OCI-LY1 (cell line): ENCODE data around the gene COL3A1.

Source experiments
- H2AFZ ChIP-seq: fragments of 200-600 bp; sonication (generic), shearing (Covaris generic); 2 replicates; pipeline ENCODE4 v1.6.0; 2014; ENCODE audit warnings: antibody characterized with exemption, mild to moderate bottlenecking, low read length
- H3F3A ChIP-seq: fragments of 200-600 bp; sonication (generic), shearing (Covaris generic); 2 replicates; pipeline ENCODE4 v1.6.0; 2014; ENCODE audit warnings: mild to moderate bottlenecking, antibody characterized with exemption, low read length, moderate library complexity; ENCODE audit not compliant: insufficient read depth
- H3K27ac ChIP-seq: fragments of 200-600 bp; sonication (generic); 2 replicates; pipeline ENCODE4 v1.5.1; 2014; ENCODE audit warnings: low read length, mixed run types, mild to moderate bottlenecking, low read depth; ENCODE audit not compliant: poor library complexity, severe bottlenecking
- H3K27me3 ChIP-seq: fragments of 200-600 bp; sonication (generic); 2 replicates; pipeline ENCODE4 v1.6.0; 2014; ENCODE audit warnings: antibody characterized with exemption, mild to moderate bottlenecking, low read length, moderate library complexity; ENCODE audit not compliant: insufficient read depth
- H3K36me3 ChIP-seq: fragments of 200-600 bp; sonication (generic); 2 replicates; pipeline ENCODE4 v1.6.1; 2014; ENCODE audit warnings: mild to moderate bottlenecking, antibody characterized with exemption, low read length, moderate library complexity, mixed read lengths; ENCODE audit not compliant: insufficient read depth
- H3K4me1 ChIP-seq: fragments of 200-600 bp; sonication (generic); 2 replicates; pipeline ENCODE4 v1.5.1; 2014; ENCODE audit warnings: mild to moderate bottlenecking, low read length, moderate library complexity; ENCODE audit not compliant: insufficient read depth, severe bottlenecking
- H3K4me2 ChIP-seq: fragments of 200-600 bp; sonication (generic), shearing (Covaris generic); 2 replicates; pipeline ENCODE4 v1.6.1; 2014; ENCODE audit warnings: low read length
- H3K4me3 ChIP-seq: fragments of 200-600 bp; sonication (generic); 2 replicates; pipeline ENCODE4 v1.5.1; 2014; ENCODE audit warnings: low read length, low read depth, mild to moderate bottlenecking, mixed read lengths; ENCODE audit not compliant: poor library complexity, severe bottlenecking
- H3K79me2 ChIP-seq: fragments of 200-600 bp; shearing (Covaris generic); 2 replicates; pipeline ENCODE4 v1.6.1; 2016; ENCODE audit warnings: mixed run types, low read length, mixed read lengths; ENCODE audit not compliant: insufficient read depth
- H3K9ac ChIP-seq: fragments of 200-600 bp; sonication (generic), shearing (Covaris generic); 2 replicates; pipeline ENCODE4 v1.6.1; 2014; ENCODE audit warnings: mild to moderate bottlenecking, low read length, mixed read lengths
- H3K9me2 ChIP-seq: fragments of 200-600 bp; sonication (generic), shearing (Covaris generic); 2 replicates; pipeline ENCODE4 v1.6.1; 2014; ENCODE audit warnings: low read depth, mild to moderate bottlenecking, low read length, mixed read lengths
- H3K9me3 ChIP-seq: fragments of 200-600 bp; shearing (Covaris generic); 2 replicates; pipeline ENCODE4 v1.6.1; 2014; ENCODE audit warnings: low read length, mixed read lengths
- H4K20me1 ChIP-seq: fragments of 200-600 bp; sonication (generic), shearing (Covaris generic); 2 replicates; pipeline ENCODE4 v1.6.0; 2016; ENCODE audit warnings: mild to moderate bottlenecking, low read length; ENCODE audit not compliant: insufficient read depth
- CTCF ChIP-seq: fragments of 200-600 bp; sonication (generic), shearing (Covaris generic); IDR thresholded peaks from 2 replicates; pipeline ENCODE4 v1.5.1; 2017; ENCODE audit warnings: mild to moderate bottlenecking, antibody characterized with exemption, low read length, moderate library complexity, mixed read lengths
- EZH2 ChIP-seq: fragments of 200-600 bp; sonication (generic), shearing (Covaris generic); IDR thresholded peaks from 2 replicates; pipeline ENCODE4 v1.8.0; 2017; ENCODE audit warnings: borderline replicate concordance, mixed run types, mild to moderate bottlenecking, antibody characterized with exemption, low read length, moderate library complexity, mixed read lengths

Gene COL3A1

GRCh38 chr2:189014449-189015138, 40.4 kb downstream of the COL3A1 start:
- TF ChIP-seq EZH2 (no peak), CTCF (no peak)
- Histone ChIP-seq H4K20me1 (no peaks in the 10 kb centered on the region), H2AFZ (no peak overlapping the region), H3K9me2 (no peaks in the 10 kb centered on the region), H3K36me3 (no peaks in the 10 kb centered on the region), H3K4me2 (no peak overlapping the region), H3K9me3 (no peaks in the 10 kb centered on the region), H3K4me3 (no peak overlapping the region), H3K9ac (no peak overlapping the region), H3K27ac (no peak overlapping the region), H3F3A (no peaks in the 10 kb centered on the region), H3K79me2 (no peaks in the 10 kb centered on the region), H3K4me1 (no peaks in the 10 kb centered on the region), H3K27me3 (no peaks in the 10 kb centered on the region)

DNA sequence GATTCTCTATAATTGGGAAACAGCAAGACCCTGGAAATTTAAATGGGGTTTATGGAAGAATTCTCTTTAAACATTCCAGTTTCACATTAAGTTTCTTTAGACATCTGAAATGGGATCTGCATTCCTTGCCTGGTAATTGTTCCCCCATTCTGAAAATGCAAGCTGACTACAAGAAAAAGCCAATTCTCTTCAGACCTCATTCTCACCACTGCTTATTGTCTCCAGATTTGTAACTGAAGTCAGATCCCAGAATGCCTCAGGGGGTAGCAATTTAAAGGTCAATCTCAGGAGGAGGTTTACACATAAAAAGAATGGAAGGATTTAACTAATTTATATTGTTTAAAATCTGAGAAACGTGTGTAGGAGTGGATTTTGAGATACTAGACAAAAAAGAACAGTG, 41.2 kb downstream of the COL3A1 start:
- Histone ChIP-seq H3K9me3 (no peaks in the 10 kb centered on the region), H3K4me2 (no peak overlapping the region), H2AFZ (no peak overlapping the region), H3K27ac (no peak overlapping the region), H3K9me2 (no peaks in the 10 kb centered on the region), H4K20me1 (no peaks in the 10 kb centered on the region), H3K36me3 (no peaks in the 10 kb centered on the region), H3K27me3 (no peaks in the 10 kb centered on the region), H3K9ac (no peak overlapping the region), H3K4me3 (no peak overlapping the region), H3F3A (no peaks in the 10 kb centered on the region), H3K4me1 (no peaks in the 10 kb centered on the region), H3K79me2 (no peaks in the 10 kb centered on the region)
- TF ChIP-seq EZH2 = no peak
- TF ChIP-seq CTCF = no peak

DNA sequence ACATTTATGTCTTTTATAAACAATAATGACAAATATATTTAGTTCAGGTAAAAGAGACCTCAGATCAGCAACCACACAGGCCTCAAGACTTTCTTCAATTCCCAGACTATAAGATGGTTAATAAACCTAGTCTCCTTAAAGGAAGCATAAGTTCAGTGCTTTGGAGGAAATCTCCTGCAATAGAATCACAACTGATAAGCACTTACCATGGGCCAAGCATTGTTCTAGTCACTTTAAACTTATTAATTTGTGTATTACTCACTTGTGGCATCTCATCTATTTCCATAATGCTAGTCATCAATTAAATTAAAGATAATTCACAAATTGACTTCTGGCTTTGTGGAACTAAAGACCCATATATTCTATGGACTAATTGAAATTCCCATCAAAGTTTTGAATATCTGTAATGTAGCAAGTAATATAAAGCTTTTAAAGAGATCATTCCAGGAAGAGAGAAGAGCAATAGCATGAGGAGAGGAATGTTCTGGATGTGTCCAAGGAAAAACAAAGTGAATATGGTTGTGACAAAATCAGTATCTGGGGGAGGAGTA, 42.2 kb downstream of the COL3A1 start:
- Histone ChIP-seq H3K36me3 (no peaks in the 10 kb centered on the region), H3K4me3 (no peak overlapping the region), H3K4me2 (no peak overlapping the region), H3K27ac (no peak overlapping the region), H3K4me1 (no peaks in the 10 kb centered on the region), H2AFZ (no peak overlapping the region), H3F3A (no peaks in the 10 kb centered on the region), H3K9me3 (no peaks in the 10 kb centered on the region), H3K79me2 (no peaks in the 10 kb centered on the region), H3K27me3 (no peaks in the 10 kb centered on the region), H3K9me2 (no peaks in the 10 kb centered on the region), H4K20me1 (no peaks in the 10 kb centered on the region), H3K9ac (no peak overlapping the region)
- TF ChIP-seq CTCF (no peak), EZH2 (no peak)
